ENCODE results near the gene ZC3H10. TPM values are rescaled to one million over a fixed set of nuclear protein-coding genes. Genes with fewer than 3 reads are reported as not detected.
A peak's percentile ranks its signal among the peaks of the same experiment; 100 is the strongest.

The ZC3H10 gene
- total and polyA plus RNA-seq, 2 donors: 4.6 to 4.9 TPM

- Histone ChIP-seq H3K27ac (ENCODE audit: low read depth) (peak within 1 kb of the TSS; percentile 86), H3K36me3 (ENCODE audit: insufficient read depth) (peaks cover 8% of the 10 kb centered on the region), H3K4me1 (ENCODE audit: insufficient read depth) (no peaks in the 10 kb centered on the region), H3K4me3 (ENCODE audit: low read depth, low read length) (peak within 1 kb of the TSS; percentile 67)
- DNase-seq (ENCODE audit: extremely low spot score): peak; percentile 100
- under 1% methylated on average over 49 of the region's 49 CpGs for WGBS
These were observed 10.0 kb downstream of the ZC3H10 start, which contains the start of gene ESYT1 for GRCh38 chr12:56127888-56128669. TSS of gene ESYT1 (plus strand) at chr12:56128267. CDS start at chr12:56128320, 53 bp downstream.

DNA sequence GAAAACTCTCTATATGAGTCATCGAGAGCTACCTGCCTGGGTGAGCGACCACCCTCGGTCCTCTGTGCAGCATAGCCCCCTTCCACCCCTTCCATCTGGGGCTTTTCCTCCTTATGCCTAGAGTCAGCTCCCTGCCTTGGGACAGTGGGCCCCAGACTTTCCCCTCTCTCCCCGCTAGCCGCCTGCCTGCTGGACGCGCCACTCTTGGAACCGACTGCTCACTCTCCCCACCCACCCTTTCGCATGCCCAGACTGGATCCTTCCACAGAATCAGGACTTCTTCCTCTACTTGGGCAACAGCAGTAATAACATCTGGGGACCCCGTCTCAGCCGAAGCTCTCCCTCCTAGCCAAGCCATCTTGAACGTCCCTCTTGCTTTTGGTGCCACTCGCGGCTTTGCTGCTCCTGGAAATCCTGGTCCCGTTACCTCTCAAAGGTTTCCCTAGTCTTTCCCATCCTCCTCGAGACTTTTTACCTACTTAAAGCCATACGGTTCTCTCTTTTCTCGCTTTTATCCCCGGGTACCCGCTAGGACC lies 10.7 kb downstream of the ZC3H10 start:
- under 1% methylated on average over 20 of the region's 20 CpGs for WGBS
- Histone ChIP-seq H3K36me3 (ENCODE audit: insufficient read depth) (peaks cover 12% of the 10 kb centered on the region), H3K4me3 (ENCODE audit: low read depth, low read length) (peak overlapping the region; percentile 67), H3K27ac (ENCODE audit: low read depth) (peak overlapping the region; percentile 86), H3K4me1 (ENCODE audit: insufficient read depth) (no peaks in the 10 kb centered on the region)
- no peak for DNase-seq (ENCODE audit: extremely low spot score)

- peak overlapping the region; percentile 67 for H3K4me3 ChIP-seq (ENCODE audit: low read depth, low read length)
- 2% methylated on average over 29 of the region's 29 CpGs for WGBS
- DNase-seq (ENCODE audit: extremely low spot score): no peak
- no peak overlapping the region for H3K27ac ChIP-seq (ENCODE audit: low read depth)
- no peaks in the 10 kb centered on the region for H3K4me1 ChIP-seq (ENCODE audit: insufficient read depth)
- peaks cover 12% of the 10 kb centered on the region for H3K36me3 ChIP-seq (ENCODE audit: insufficient read depth)
These were observed 11.3 kb downstream of the ZC3H10 start for GRCh38 chr12:56129206-56129941.

DNA sequence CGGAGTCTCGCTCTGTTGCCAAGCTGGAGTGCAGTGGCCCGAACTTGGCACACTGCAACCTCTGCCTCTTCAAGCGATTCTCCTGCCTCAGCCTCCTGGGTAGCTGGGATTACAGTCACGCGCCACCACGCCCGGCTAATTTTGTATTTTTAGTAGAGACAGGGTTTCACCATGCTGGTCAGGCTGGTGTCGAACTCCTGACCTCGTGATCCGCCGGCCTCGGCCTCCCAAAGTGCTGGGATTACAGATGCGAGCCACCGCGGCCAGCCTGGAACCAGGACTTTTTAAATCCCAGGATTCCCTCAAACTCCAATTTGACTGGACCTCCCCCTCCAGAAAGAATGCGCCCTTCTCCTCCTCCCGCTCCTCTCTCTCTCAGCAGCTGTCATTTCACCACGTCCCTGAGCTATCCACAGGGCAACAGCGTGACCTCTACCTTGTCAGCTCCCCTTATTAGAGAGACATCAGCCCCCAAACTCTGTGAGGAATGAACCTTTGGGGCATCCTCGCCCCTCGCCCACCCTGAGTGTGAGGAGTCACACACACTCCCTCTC lies 12.0 kb downstream of the ZC3H10 start:
- H3K4me3 ChIP-seq (ENCODE audit: low read depth, low read length): no peak overlapping the region
- H3K4me1 ChIP-seq (ENCODE audit: insufficient read depth): no peaks in the 10 kb centered on the region

GRCh38 chr12:56130876-56131275 lies 12.8 kb downstream of the ZC3H10 start:
- WGBS: 85% methylated on average over 4 of the region's 4 CpGs
- H3K4me3 ChIP-seq (ENCODE audit: low read depth, low read length): no peak overlapping the region
- no peak for DNase-seq (ENCODE audit: extremely low spot score)
- H3K27ac ChIP-seq (ENCODE audit: low read depth): no peak overlapping the region
- no peaks in the 10 kb centered on the region for H3K4me1 ChIP-seq (ENCODE audit: insufficient read depth)
- peaks cover 12% of the 10 kb centered on the region for H3K36me3 ChIP-seq (ENCODE audit: insufficient read depth)

More for the DNA sequence above, 12.0 kb downstream of the ZC3H10 start:
- H3K27ac ChIP-seq (ENCODE audit: low read depth): no peak overlapping the region
- WGBS: 65% methylated on average over 22 of the region's 22 CpGs
- peaks cover 12% of the 10 kb centered on the region for H3K36me3 ChIP-seq (ENCODE audit: insufficient read depth)
- no peak for DNase-seq (ENCODE audit: extremely low spot score)

- no peak for DNase-seq (ENCODE audit: extremely low spot score)
- Histone ChIP-seq H3K4me1 (ENCODE audit: insufficient read depth) (no peaks in the 10 kb centered on the region), H3K27ac (ENCODE audit: low read depth) (no peak overlapping the region), H3K36me3 (ENCODE audit: insufficient read depth) (peaks cover 18% of the 10 kb centered on the region), H3K4me3 (ENCODE audit: low read depth, low read length) (no peak overlapping the region)
- 93% methylated on average over 6 of the region's 6 CpGs for WGBS
These were observed 16.8 kb downstream of the ZC3H10 start for GRCh38 chr12:56134897-56135296.

DNA sequence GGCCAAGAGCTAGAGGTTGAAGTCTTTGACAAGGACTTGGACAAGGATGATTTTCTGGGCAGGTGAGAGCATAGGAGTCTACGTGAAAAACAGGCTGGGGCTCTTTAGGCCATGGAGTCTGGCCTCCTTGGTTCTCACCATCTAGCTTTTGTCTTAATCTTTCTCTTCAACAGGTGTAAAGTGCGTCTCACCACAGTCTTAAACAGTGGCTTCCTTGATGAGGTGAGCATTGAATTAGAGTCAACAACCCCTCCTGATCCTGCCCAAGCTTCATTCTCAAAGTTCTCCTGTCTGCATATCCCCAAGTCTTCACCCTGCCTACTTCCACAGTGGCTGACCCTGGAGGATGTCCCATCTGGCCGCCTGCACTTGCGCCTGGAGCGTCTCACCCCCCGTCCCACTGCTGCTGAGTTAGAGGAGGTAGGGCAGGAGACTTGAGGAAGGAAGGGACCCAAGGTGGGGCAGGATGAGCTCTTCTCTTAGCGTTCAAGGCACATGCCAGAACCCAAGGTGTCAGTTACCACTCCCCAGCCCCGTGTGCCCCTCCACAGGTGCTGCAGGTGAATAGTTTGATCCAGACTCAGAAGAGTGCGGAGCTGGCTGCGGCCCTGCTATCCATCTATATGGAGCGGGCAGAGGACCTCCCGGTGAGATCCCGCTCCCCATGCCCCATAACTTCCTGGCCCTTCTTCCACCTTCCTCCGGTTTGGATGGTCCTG lies 19.9 kb downstream of the ZC3H10 start:
- H3K27ac ChIP-seq (ENCODE audit: low read depth): no peak overlapping the region
- no peak overlapping the region for H3K4me3 ChIP-seq (ENCODE audit: low read depth, low read length)
- no peaks in the 10 kb centered on the region for H3K4me1 ChIP-seq (ENCODE audit: insufficient read depth)
- WGBS: 94% methylated on average over 14 of the region's 14 CpGs
- H3K36me3 ChIP-seq (ENCODE audit: insufficient read depth): peaks cover 11% of the 10 kb centered on the region
- DNase-seq (ENCODE audit: extremely low spot score): no peak

DNA sequence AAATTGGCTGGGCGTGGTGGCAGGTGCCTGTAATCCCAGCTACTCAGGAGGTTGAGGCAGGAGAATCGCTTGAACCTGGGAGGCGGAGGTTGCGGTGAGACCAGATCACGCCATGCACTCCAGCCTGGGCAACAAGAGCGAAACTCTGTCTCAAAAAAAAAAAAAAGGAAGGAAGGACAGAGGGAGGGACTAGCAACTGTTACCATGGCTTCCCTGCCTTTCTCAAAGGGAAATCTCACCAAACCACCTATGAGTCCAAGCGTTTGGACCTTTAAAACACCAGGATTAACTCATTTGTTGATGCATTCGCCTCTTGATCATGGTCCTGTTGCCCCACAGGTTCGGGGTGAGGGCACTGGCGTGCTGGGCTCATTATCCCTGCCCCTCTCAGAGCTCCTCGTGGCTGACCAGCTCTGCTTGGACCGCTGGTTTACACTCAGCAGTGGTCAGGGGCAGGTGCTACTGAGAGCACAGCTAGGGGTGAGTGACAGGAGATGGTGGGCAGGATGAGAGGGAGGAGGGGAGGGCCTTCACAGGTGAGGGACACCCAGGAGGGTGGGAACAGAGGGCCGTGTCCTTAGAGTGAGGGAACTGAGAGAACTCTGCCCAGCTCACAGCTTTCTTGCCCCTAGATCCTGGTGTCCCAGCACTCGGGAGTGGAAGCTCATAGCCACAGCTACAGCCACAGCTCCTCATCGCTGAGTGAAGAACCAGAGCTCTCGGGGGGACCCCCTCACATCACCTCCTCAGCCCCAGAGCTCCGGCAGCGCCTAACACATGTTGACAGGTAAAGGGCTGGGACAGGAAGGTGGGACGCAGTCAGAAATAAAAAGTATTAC lies 24.1 kb downstream of the ZC3H10 start:
- Histone ChIP-seq H3K36me3 (ENCODE audit: insufficient read depth) (peaks cover 6% of the 10 kb centered on the region), H3K27ac (ENCODE audit: low read depth) (no peak overlapping the region), H3K4me3 (ENCODE audit: low read depth, low read length) (no peak overlapping the region), H3K4me1 (ENCODE audit: insufficient read depth) (peaks cover 3% of the 10 kb centered on the region)
- no peak for DNase-seq (ENCODE audit: extremely low spot score)
- whole genome bisulfite sequencing: 90% methylated on average over 19 of the region's 19 CpGs

DNA sequence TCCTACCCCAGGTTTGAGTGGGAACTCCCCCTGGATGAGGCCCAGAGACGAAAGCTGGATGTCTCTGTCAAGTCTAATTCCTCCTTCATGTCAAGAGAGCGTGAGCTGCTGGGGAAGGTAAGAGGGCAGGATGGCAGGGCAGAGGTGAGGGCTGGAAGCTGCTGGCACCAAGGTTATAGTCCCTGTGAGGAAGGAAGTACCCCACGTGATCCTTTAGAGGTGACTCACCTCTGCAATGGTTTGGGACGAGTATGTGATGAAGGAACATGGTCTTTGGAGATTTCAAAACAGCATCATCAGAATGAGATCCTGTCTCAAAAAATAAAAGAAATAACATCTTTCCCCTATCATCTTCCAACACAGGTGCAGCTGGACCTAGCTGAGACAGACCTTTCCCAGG lies 25.2 kb downstream of the ZC3H10 start:
- peaks cover 3% of the 10 kb centered on the region for H3K4me1 ChIP-seq (ENCODE audit: insufficient read depth)
- no peak overlapping the region for H3K27ac ChIP-seq (ENCODE audit: low read depth)
- 79% methylated on average over 4 of the region's 4 CpGs for WGBS
- H3K4me3 ChIP-seq (ENCODE audit: low read depth, low read length): no peak overlapping the region
- peaks cover under 1% of the 10 kb centered on the region for H3K36me3 ChIP-seq (ENCODE audit: insufficient read depth)
- no peak for DNase-seq (ENCODE audit: extremely low spot score)

DNA sequence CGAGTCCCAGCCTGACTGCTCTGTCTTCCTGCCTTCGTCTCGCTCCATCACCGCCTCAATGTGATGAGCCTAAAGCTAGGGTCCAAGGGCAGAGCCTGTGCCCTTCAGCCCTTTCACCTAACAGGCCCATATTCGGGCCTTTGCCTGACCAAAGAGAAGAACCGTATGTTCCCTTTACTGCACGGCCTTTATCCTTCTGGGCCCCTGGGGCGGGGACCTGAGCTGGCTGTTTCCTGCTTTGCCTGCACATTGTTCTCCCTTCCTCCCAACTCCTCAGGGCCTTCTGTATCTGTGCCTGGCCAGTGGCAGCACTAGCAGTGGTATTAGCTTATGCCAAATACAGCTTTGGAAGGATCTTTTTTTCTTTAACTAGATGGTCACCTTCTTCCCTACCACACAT lies 25.8 kb downstream of the ZC3H10 start:
- no peaks in the 10 kb centered on the region for H3K36me3 ChIP-seq (ENCODE audit: insufficient read depth)
- H3K4me3 ChIP-seq (ENCODE audit: low read depth, low read length): no peak overlapping the region
- WGBS: 79% methylated on average over 8 of the region's 8 CpGs
- peaks cover 3% of the 10 kb centered on the region for H3K4me1 ChIP-seq (ENCODE audit: insufficient read depth)
- no peak for DNase-seq (ENCODE audit: extremely low spot score)
- H3K27ac ChIP-seq (ENCODE audit: low read depth): no peak overlapping the region

DNA sequence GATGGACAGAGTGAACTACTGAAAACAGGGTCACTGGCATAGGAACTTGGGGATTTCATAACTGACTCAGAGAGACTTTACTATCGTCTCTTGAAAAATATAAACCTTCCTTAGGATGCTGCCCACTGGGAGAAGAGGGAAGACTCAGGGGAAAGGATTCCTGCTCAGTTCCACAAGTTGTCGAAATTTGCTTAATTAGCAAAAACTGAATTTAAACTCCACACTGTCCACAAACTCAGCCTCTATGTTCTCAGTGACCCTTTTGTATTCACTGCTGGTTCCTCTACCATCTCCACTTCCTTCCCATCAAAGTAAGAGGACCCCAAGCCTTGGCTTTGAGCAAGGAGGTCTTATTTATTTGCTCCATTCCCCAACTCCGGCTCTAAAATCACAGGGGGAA lies 27.2 kb downstream of the ZC3H10 start:
- Histone ChIP-seq H3K27ac (ENCODE audit: low read depth) (no peak overlapping the region), H3K4me1 (ENCODE audit: insufficient read depth) (peaks cover 3% of the 10 kb centered on the region), H3K36me3 (ENCODE audit: insufficient read depth) (no peaks in the 10 kb centered on the region), H3K4me3 (ENCODE audit: low read depth, low read length) (no peak overlapping the region)
- no peak for DNase-seq (ENCODE audit: extremely low spot score)
- WGBS: 84% methylated on average over 3 of the region's 3 CpGs

GRCh38 chr12:56146492-56147460 lies 28.7 kb downstream of the ZC3H10 start:
- Histone ChIP-seq H3K4me3 (ENCODE audit: low read depth, low read length) (no peak overlapping the region), H3K36me3 (ENCODE audit: insufficient read depth) (no peaks in the 10 kb centered on the region), H3K4me1 (ENCODE audit: insufficient read depth) (peaks cover 3% of the 10 kb centered on the region), H3K27ac (ENCODE audit: low read depth) (no peak overlapping the region)
- 51% methylated on average over 13 of the region's 13 CpGs for WGBS
- no peak for DNase-seq (ENCODE audit: extremely low spot score)
